HepG2 (cell line): Measurements from ENCODE around the gene KLF16. TPM values are rescaled to one million over a fixed set of nuclear protein-coding genes. Genes with fewer than 3 reads are reported as not detected.

ENCODE experiments used
- DMAP1 ChIP-seq: IDR thresholded peaks from 2 replicates; pipeline ENCODE4 v1.6.1; 2016
- KLF11 ChIP-seq: IDR thresholded peaks from 2 replicates; pipeline ENCODE4 v1.6.1; 2016; ENCODE audit warnings: missing compliant biosample characterization
- NR2F2 ChIP-seq: IDR thresholded peaks from 2 replicates; pipeline ENCODE4 v1.6.1; 2012; ENCODE audit warnings: low read depth, inconsistent platforms, borderline replicate concordance
- NR3C1 ChIP-seq: sonication (generic); formaldehyde crosslinking; IDR thresholded peaks from 2 replicates; pipeline ENCODE4 v1.4.0; 2020; ENCODE audit warnings: missing genetic modification reagents
- PAF1 ChIP-seq: IDR thresholded peaks from 2 replicates; pipeline ENCODE4 v1.6.1; 2016; ENCODE audit warnings: missing genetic modification reagents, missing compliant biosample characterization
- SRF ChIP-seq: IDR thresholded peaks from 2 replicates; pipeline ENCODE4 v1.6.1; 2011; ENCODE audit warnings: mild to moderate bottlenecking, low read depth, low read length, moderate library complexity
- ZBTB8A ChIP-seq: sonication (generic); formaldehyde crosslinking; IDR thresholded peaks from 2 replicates; pipeline ENCODE4 v1.4.0; 2020; ENCODE audit warnings: mild to moderate bottlenecking, low read depth, missing genetic modification reagents, borderline replicate concordance
- ZNF136 ChIP-seq: sonication (generic); formaldehyde crosslinking; IDR thresholded peaks from 2 replicates; pipeline ENCODE4 v1.8.1; 2022; ENCODE audit warnings: low read depth, mild to moderate bottlenecking, moderate library complexity, missing genetic modification reagents
- ZNF563 ChIP-seq: sonication (generic); formaldehyde crosslinking; IDR thresholded peaks from 2 replicates; pipeline ENCODE4 v1.8.0; 2022; ENCODE audit warnings: mild to moderate bottlenecking, moderate library complexity, missing genetic modification reagents
- polyA plus RNA-seq, 8 experiments: library from polyadenylated mRNA; depleted of rRNA in 3 of 8; stranded (reverse) in 7 of 8; unstranded in 1 of 8; fragments of >200 nt; fragmentation: Illumina TruSeq in 4 of 8; extraction: Trizol in 4 of 8; gene quantifications; 2 replicates each; pipeline versions ENCODE4 v1.2.1 to v1.2.3, GENCODE V29; 2011 to 2016; ENCODE audit warnings: low read depth in 4 of 8, missing spikeins in 1 of 8, mixed read lengths in 1 of 8; ENCODE audit not compliant: insufficient read depth in 1 of 8
- total RNA-seq, 5 experiments: library from RNA; depleted of rRNA; stranded (reverse); fragments of >200 nt; fragmentation: Illumina TruSeq; extraction: Trizol; gene quantifications; 2 replicates each; pipeline ENCODE4 v1.2.3, GENCODE V29; 2016; ENCODE audit warnings: low read depth in 1 of 5
- TF ChIP-seq, protein P1 (sequence below): sonication (generic); formaldehyde crosslinking; conservative IDR thresholded peaks from 2 replicates; pipeline ENCODE4 v1.4.0; 2020; ENCODE audit warnings: missing genetic modification reagents
- TF ChIP-seq, protein P2 (sequence below): sonication (generic); formaldehyde crosslinking; IDR thresholded peaks from 2 replicates; pipeline ENCODE4 v1.5.1; 2020; ENCODE audit warnings: missing genetic modification reagents, mild to moderate bottlenecking, borderline replicate concordance
- TF ChIP-seq, protein P3 (sequence below): sonication (generic); formaldehyde crosslinking; IDR thresholded peaks from 2 replicates; pipeline ENCODE4 v1.4.0; 2020; ENCODE audit warnings: missing genetic modification reagents
- TF ChIP-seq, protein P4 (sequence below): sonication (generic); formaldehyde crosslinking; IDR thresholded peaks from 2 replicates; pipeline ENCODE4 v1.5.1; 2020; ENCODE audit warnings: mild to moderate bottlenecking, missing genetic modification reagents, borderline replicate concordance
- TF ChIP-seq, protein P5 (sequence below): IDR thresholded peaks from 2 replicates; pipeline ENCODE4 v1.6.1; 2016; ENCODE audit warnings: low read depth, control low read depth

The KLF16 gene
- total and polyA plus RNA-seq, 2 of the 13 experiments (the other 11 are each of a cell fraction or from before 2014, with no cell fraction given), result 3.5 to 6.7 TPM

DNA sequence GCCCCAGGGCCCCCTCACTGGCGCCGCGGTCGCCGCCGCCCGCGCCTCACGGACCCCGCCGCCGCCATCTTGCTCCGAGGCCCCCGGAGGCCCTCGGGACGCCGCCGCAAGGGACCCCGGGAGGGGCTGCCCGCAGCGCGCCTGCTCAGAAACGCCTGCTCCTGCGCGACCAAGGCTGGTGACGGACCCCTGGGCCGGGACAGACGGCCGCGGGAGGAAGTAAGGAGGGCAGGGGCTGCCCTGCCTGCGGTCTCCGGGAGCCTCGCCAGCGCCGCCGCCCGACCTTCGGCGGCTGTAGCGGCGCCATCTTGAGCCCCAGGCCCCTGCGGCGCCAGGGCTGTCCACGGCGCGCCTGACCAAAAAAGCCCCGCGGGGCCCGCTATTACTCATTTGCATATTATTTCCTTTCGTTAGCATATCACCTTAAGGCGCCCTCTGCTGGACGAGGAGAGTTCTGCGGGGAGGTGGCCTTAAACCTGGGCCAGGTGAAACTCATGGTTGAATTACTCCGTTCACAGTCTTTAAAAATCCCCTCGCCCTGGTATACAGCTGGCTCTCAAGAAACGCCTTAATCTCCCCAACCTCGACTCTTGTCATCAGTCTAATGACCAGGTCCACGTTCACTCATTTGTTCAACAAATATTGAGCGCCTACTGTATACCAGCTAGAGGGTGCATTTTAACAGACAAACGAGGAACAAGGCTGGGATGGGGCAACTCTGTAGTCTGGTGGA lies 14.8 kb downstream of the KLF16 start, which contains the start of gene REXO1 (continued):
- TF ChIP-seq, protein P1, sequence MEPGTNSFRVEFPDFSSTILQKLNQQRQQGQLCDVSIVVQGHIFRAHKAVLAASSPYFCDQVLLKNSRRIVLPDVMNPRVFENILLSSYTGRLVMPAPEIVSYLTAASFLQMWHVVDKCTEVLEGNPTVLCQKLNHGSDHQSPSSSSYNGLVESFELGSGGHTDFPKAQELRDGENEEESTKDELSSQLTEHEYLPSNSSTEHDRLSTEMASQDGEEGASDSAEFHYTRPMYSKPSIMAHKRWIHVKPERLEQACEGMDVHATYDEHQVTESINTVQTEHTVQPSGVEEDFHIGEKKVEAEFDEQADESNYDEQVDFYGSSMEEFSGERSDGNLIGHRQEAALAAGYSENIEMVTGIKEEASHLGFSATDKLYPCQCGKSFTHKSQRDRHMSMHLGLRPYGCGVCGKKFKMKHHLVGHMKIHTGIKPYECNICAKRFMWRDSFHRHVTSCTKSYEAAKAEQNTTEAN, result no peak
- TF ChIP-seq NR2F2 (no peak), DMAP1 (CRISPR knock-in tag) (no peak), ZNF136 (no peak), ZNF563 (CRISPR knock-in tag) (0 out of 2 replicates have a peak, but pooled peaks have one; percentile 64), PAF1 (CRISPR knock-in tag) (no peak), KLF11 (CRISPR knock-in tag) (no peak), ZBTB8A (CRISPR knock-in tag) (no peak), SRF (0 out of 2 replicates have a peak, but pooled peaks have one; percentile 26), NR3C1 (CRISPR knock-in tag) (no peak)
- TF ChIP-seq, protein P2, sequence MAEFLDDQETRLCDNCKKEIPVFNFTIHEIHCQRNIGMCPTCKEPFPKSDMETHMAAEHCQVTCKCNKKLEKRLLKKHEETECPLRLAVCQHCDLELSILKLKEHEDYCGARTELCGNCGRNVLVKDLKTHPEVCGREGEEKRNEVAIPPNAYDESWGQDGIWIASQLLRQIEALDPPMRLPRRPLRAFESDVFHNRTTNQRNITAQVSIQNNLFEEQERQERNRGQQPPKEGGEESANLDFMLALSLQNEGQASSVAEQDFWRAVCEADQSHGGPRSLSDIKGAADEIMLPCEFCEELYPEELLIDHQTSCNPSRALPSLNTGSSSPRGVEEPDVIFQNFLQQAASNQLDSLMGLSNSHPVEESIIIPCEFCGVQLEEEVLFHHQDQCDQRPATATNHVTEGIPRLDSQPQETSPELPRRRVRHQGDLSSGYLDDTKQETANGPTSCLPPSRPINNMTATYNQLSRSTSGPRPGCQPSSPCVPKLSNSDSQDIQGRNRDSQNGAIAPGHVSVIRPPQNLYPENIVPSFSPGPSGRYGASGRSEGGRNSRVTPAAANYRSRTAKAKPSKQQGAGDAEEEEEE (CRISPR knock-in tag), result no peak
- TF ChIP-seq, protein P3, sequence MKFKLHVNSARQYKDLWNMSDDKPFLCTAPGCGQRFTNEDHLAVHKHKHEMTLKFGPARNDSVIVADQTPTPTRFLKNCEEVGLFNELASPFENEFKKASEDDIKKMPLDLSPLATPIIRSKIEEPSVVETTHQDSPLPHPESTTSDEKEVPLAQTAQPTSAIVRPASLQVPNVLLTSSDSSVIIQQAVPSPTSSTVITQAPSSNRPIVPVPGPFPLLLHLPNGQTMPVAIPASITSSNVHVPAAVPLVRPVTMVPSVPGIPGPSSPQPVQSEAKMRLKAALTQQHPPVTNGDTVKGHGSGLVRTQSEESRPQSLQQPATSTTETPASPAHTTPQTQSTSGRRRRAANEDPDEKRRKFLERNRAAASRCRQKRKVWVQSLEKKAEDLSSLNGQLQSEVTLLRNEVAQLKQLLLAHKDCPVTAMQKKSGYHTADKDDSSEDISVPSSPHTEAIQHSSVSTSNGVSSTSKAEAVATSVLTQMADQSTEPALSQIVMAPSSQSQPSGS (CRISPR knock-in tag), result no peak
- TF ChIP-seq, protein P4, sequence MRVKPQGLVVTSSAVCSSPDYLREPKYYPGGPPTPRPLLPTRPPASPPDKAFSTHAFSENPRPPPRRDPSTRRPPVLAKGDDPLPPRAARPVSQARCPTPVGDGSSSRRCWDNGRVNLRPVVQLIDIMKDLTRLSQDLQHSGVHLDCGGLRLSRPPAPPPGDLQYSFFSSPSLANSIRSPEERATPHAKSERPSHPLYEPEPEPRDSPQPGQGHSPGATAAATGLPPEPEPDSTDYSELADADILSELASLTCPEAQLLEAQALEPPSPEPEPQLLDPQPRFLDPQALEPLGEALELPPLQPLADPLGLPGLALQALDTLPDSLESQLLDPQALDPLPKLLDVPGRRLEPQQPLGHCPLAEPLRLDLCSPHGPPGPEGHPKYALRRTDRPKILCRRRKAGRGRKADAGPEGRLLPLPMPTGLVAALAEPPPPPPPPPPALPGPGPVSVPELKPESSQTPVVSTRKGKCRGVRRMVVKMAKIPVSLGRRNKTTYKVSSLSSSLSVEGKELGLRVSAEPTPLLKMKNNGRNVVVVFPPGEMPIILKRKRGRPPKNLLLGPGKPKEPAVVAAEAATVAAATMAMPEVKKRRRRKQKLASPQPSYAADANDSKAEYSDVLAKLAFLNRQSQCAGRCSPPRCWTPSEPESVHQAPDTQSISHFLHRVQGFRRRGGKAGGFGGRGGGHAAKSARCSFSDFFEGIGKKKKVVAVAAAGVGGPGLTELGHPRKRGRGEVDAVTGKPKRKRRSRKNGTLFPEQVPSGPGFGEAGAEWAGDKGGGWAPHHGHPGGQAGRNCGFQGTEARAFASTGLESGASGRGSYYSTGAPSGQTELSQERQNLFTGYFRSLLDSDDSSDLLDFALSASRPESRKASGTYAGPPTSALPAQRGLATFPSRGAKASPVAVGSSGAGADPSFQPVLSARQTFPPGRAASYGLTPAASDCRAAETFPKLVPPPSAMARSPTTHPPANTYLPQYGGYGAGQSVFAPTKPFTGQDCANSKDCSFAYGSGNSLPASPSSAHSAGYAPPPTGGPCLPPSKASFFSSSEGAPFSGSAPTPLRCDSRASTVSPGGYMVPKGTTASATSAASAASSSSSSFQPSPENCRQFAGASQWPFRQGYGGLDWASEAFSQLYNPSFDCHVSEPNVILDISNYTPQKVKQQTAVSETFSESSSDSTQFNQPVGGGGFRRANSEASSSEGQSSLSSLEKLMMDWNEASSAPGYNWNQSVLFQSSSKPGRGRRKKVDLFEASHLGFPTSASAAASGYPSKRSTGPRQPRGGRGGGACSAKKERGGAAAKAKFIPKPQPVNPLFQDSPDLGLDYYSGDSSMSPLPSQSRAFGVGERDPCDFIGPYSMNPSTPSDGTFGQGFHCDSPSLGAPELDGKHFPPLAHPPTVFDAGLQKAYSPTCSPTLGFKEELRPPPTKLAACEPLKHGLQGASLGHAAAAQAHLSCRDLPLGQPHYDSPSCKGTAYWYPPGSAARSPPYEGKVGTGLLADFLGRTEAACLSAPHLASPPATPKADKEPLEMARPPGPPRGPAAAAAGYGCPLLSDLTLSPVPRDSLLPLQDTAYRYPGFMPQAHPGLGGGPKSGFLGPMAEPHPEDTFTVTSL (CRISPR knock-in tag), result no peak
- TF ChIP-seq, protein P5, sequence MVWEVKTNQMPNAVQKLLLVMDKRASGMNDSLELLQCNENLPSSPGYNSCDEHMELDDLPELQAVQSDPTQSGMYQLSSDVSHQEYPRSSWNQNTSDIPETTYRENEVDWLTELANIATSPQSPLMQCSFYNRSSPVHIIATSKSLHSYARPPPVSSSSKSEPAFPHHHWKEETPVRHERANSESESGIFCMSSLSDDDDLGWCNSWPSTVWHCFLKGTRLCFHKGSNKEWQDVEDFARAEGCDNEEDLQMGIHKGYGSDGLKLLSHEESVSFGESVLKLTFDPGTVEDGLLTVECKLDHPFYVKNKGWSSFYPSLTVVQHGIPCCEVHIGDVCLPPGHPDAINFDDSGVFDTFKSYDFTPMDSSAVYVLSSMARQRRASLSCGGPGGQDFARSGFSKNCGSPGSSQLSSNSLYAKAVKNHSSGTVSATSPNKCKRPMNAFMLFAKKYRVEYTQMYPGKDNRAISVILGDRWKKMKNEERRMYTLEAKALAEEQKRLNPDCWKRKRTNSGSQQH (CRISPR knock-in tag), result no peak
